Hepatocyte (in vitro differentiated cells): ENCODE measurements around the gene ARHGAP45. TPM values are rescaled to one million over a fixed set of nuclear protein-coding genes. Genes with fewer than 3 reads are reported as not detected.

Source experiments
- DNase-seq: peaks from one replicate; pipeline ENCODE4 v3.0.0-alpha.2; 2016; ENCODE audit warnings: low spot score
- H2AFZ ChIP-seq: fragments of 200-600 bp; sonication (generic); 2 replicates; pipeline ENCODE4 v1.6.0; 2016; ENCODE audit warnings: antibody characterized with exemption, mild to moderate bottlenecking
- H3K27ac ChIP-seq: fragments of 200-600 bp; sonication (generic); 2 replicates; pipeline ENCODE4 v1.5.1; 2016; ENCODE audit warnings: mild to moderate bottlenecking
- H3K27me3 ChIP-seq: fragments of 200-600 bp; sonication (generic); 2 replicates; pipeline ENCODE4 v1.6.1; 2016
- H3K36me3 ChIP-seq: fragments of 200-600 bp; sonication (generic); replicated peaks from 2 replicates; pipeline ENCODE4 v1.5.1; 2016; ENCODE audit warnings: low read depth; ENCODE audit not compliant: insufficient read depth
- H3K4me1 ChIP-seq: fragments of 200-600 bp; sonication (generic); 2 replicates; pipeline ENCODE4 v1.5.1; 2016; ENCODE audit warnings: mild to moderate bottlenecking, moderate library complexity; ENCODE audit not compliant: insufficient read depth
- H3K4me2 ChIP-seq: fragments of 200-600 bp; sonication (generic); 2 replicates; pipeline ENCODE4 v1.6.0; 2016
- H3K4me3 ChIP-seq: fragments of 200-600 bp; sonication (generic); 2 replicates; pipeline ENCODE4 v1.5.1; 2016; ENCODE audit warnings: mild to moderate bottlenecking
- H3K79me2 ChIP-seq: fragments of 200-600 bp; sonication (generic); 2 replicates; pipeline ENCODE4 v1.6.0; 2017; ENCODE audit warnings: mild to moderate bottlenecking
- H3K9me2 ChIP-seq: fragments of 200-600 bp; sonication (generic); replicated peaks from 2 replicates; pipeline ENCODE4 v1.6.0; 2017; ENCODE audit warnings: mild to moderate bottlenecking; ENCODE audit not compliant: insufficient read depth
- H3K9me3 ChIP-seq: fragments of 200-600 bp; sonication (generic); 2 replicates; pipeline ENCODE4 v1.5.1; 2016; ENCODE audit warnings: low read depth, mild to moderate bottlenecking
- H4K20me1 ChIP-seq: fragments of 200-600 bp; sonication (generic); 2 replicates; pipeline ENCODE4 v1.6.0; 2016; ENCODE audit warnings: mild to moderate bottlenecking; ENCODE audit not compliant: insufficient read depth, poor library complexity, severe bottlenecking
- EZH2 ChIP-seq: fragments of 200-600 bp; sonication (generic); IDR thresholded peaks from 2 replicates; pipeline ENCODE4 v1.6.1; 2016; ENCODE audit warnings: antibody characterized with exemption, mild to moderate bottlenecking, borderline replicate concordance
- EZH2phosphoT487 ChIP-seq: fragments of 200-600 bp; sonication (generic); IDR thresholded peaks from one replicate; pipeline ENCODE4 v1.6.1; 2018; ENCODE audit warnings: antibody characterized with exemption, mild to moderate bottlenecking, low read depth, moderate library complexity; ENCODE audit not compliant: unreplicated experiment, severe bottlenecking
- WGBS: methylation state at CpG from one replicate; pipeline ENCODE4 v1.1.6; 2016; ENCODE audit warnings: low lambda C conversion rate; ENCODE audit errors: missing lambda C conversion rate; 5-methylcytosine and 5-hydroxymethylcytosine counted together
- polyA plus RNA-seq: library from polyadenylated mRNA; unstranded; fragments of >200 nt; fragmentation: Nextera tagmentation; extraction: Ambion mirVana; gene quantifications from 2 replicates; pipeline ENCODE4 v1.2.1, GENCODE V29; 2016
- total RNA-seq: library from RNA; depleted of rRNA; stranded (reverse); fragments of >200 nt; gene quantifications from 2 replicates; pipeline ENCODE4 v1.2.3, GENCODE V29; 2014
- TF ChIP-seq, protein P1 (sequence below): fragments of 200-600 bp; sonication (generic); IDR thresholded peaks from 2 replicates; pipeline ENCODE4 v1.5.1; 2016; ENCODE audit warnings: antibody characterized with exemption, mild to moderate bottlenecking; ENCODE audit not compliant: poor library complexity

The ARHGAP45 gene
- total and polyA plus RNA-seq, 2 experiments from 2014 or later = 12.9 to 18.3 TPM

DNA sequence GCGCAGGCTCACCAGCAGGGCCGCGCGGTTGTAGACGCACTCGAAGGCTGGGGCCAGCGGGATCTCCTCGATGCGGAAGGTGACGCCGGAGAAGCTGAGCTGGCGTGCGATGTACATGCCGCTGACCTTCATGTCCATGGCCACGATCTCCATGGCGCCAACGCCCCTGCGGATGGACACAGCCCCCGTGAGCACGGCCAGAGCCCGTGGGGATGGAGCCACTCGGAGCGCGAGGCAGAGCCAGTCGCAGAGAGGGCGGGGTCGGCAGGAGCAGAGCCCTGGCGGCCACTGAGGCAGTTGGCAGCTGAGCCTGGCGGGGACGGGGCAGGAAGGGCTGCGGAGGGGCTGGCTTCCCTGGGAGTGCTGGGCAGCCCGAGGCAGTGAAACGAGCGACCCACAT, 52.0 kb downstream of the ARHGAP45 start:
- Histone ChIP-seq H3K9me3 (no peaks in the 10 kb centered on the region), H3K4me2 (no peak overlapping the region), H3K4me1 (no peaks in the 10 kb centered on the region), H2AFZ (no peak overlapping the region), H3K9me2 (no peaks in the 10 kb centered on the region), H4K20me1 (no peaks in the 10 kb centered on the region), H3K36me3 (no peaks in the 10 kb centered on the region), H3K79me2 (no peaks in the 10 kb centered on the region), H3K4me3 (no peak overlapping the region), H3K27ac (no peak overlapping the region), H3K27me3 (no peaks in the 10 kb centered on the region)
- 98% methylated on average over 27 of the region's 34 CpGs for WGBS
- no peak for DNase-seq
- TF ChIP-seq EZH2phosphoT487 (no peak), EZH2 (no peak)
- TF ChIP-seq, protein P1, sequence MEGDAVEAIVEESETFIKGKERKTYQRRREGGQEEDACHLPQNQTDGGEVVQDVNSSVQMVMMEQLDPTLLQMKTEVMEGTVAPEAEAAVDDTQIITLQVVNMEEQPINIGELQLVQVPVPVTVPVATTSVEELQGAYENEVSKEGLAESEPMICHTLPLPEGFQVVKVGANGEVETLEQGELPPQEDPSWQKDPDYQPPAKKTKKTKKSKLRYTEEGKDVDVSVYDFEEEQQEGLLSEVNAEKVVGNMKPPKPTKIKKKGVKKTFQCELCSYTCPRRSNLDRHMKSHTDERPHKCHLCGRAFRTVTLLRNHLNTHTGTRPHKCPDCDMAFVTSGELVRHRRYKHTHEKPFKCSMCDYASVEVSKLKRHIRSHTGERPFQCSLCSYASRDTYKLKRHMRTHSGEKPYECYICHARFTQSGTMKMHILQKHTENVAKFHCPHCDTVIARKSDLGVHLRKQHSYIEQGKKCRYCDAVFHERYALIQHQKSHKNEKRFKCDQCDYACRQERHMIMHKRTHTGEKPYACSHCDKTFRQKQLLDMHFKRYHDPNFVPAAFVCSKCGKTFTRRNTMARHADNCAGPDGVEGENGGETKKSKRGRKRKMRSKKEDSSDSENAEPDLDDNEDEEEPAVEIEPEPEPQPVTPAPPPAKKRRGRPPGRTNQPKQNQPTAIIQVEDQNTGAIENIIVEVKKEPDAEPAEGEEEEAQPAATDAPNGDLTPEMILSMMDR = no peak

GRCh38 chr19:1119475-1120217, 52.7 kb downstream of the ARHGAP45 start:
- Histone ChIP-seq H3K27me3 (no peaks in the 10 kb centered on the region), H2AFZ (no peak overlapping the region), H4K20me1 (no peaks in the 10 kb centered on the region), H3K79me2 (no peaks in the 10 kb centered on the region), H3K4me2 (no peak overlapping the region), H3K4me1 (no peaks in the 10 kb centered on the region), H3K27ac (no peak overlapping the region), H3K9me3 (no peaks in the 10 kb centered on the region), H3K9me2 (no peaks in the 10 kb centered on the region), H3K36me3 (no peaks in the 10 kb centered on the region), H3K4me3 (no peak overlapping the region)
- no peak for DNase-seq
- WGBS = 94% methylated on average over 45 of the region's 50 CpGs
- TF ChIP-seq, protein P1 = no peak
- TF ChIP-seq EZH2 (no peak), EZH2phosphoT487 (no peak)

DNA sequence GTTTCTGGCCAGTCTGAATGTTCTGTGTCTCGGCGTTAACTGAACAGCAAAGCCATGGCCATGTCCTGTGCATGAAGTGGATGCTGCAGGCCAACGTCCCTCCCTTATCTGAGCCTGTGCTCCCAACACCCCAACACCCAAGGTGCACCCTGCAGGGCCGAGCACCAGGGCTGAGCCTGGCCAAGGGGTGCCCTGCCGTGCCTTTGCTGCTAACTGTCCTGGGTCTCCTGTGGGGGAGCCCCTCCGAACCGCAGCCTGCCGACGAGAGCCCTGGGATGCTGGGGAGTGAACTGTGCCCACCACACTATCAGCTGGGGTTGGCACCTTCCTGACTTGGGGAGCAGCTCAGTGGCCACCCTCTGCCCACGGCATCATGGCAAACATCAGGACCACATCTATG, 54.4 kb downstream of the ARHGAP45 start:
- TF ChIP-seq EZH2phosphoT487 = no peak
- TF ChIP-seq EZH2 = no peak
- TF ChIP-seq, protein P1 = no peak
- Histone ChIP-seq H3K4me1 (no peaks in the 10 kb centered on the region), H3K4me2 (no peak overlapping the region), H3K9me2 (no peaks in the 10 kb centered on the region), H3K79me2 (no peaks in the 10 kb centered on the region), H4K20me1 (no peaks in the 10 kb centered on the region), H2AFZ (no peak overlapping the region), H3K36me3 (no peaks in the 10 kb centered on the region), H3K27me3 (no peaks in the 10 kb centered on the region), H3K9me3 (no peaks in the 10 kb centered on the region), H3K27ac (no peak overlapping the region), H3K4me3 (no peak overlapping the region)
- no peak for DNase-seq
- 98% methylated on average over 10 of the region's 10 CpGs for WGBS
